ENCODE results near the gene TRAPPC13. TPM values are rescaled to one million over a fixed set of nuclear protein-coding genes. Genes with fewer than 3 reads are reported as not detected.
A peak's percentile ranks its signal among the peaks of the same experiment; 100 is the strongest.

TRAPPC13 gene
- total RNA-seq, 1 donor = 28.0 TPM

DNA sequence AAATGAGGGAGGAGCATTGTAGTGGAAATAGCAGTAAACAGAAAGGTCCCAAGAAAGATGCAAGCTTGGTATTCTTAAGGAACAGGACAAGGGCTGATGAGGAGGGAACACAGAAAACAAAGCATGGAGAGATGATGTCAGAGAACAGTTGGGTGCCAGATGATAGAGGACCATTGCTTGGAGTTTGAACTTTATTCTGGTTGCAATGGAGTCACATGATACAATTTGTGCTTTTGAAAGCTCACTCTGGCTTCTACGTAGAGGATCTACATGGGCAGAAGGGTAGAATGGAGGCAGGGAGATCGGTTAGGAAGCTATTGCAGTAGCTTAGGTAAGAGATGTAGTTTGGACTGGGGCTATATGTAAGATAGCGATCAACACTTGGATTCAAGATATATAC, 57.3 kb downstream of the TRAPPC13 start:
- DNase-seq (ENCODE audit: low read depth) = no peak
- H3K4me3 ChIP-seq (ENCODE audit: low read depth, low read length) = no peak overlapping the region
- no peak for TF ChIP-seq CTCF (IDR thresholded peaks at IDR 0.05; ENCODE audit: insufficient read depth, low read length)

DNA sequence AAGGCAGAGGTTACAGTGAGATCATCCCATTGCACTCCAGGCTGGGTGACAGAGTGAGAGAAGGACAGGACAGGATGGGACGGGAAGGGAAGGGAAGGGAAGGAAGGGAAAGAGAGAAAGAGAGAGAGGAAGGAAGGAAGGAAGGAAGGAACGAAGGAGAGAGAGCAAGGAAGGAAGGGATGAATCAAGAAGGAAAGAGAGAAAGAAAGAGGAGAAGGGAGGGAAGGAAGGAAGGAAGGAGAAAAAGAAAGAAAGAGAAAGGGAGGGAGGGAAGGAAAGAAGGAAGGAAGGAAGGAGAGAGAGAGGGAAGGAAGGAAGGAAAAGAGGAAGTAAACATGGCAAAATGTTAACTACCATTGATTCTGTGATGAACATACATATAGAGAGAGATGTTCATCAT, 68.3 kb downstream of the TRAPPC13 start:
- H3K4me3 ChIP-seq (ENCODE audit: low read depth, low read length) = no peak overlapping the region
- DNase-seq (ENCODE audit: low read depth) = no peak
- TF ChIP-seq CTCF (IDR thresholded peaks at IDR 0.05; ENCODE audit: insufficient read depth, low read length) = no peak

DNA sequence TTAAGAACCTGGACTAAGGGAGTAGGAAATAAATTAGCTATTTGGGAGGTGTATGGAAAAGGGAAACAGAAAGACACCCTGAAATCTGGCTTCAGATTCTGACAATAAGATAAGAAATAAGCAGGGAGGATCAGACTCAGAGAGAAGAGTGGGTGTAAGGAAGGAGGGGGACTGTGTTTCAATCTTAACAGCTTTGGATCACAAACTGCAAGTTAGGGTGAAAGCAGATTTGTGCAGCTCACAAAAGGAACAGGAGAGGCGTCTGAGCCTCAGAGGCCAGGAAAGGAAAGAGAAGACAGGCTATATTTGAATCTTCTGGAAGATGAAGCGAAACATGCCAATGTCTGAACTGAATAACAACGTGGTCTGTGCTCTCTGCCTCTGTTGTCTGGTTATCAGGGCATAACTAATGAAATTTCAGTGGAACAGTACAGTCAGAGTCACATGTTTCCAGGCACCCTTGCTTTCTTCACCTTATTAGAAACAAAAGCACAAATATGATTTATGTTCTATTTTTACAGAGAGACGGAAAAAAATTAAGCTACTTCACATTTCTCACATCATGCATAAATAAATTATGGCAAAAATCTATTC, 70.4 kb downstream of the TRAPPC13 start:
- TF ChIP-seq CTCF (IDR thresholded peaks at IDR 0.05; ENCODE audit: insufficient read depth, low read length) = no peak
- DNase-seq (ENCODE audit: low read depth) = no peak
- no peak overlapping the region for H3K4me3 ChIP-seq (ENCODE audit: low read depth, low read length)

- TF ChIP-seq CTCF (IDR thresholded peaks at IDR 0.05; ENCODE audit: insufficient read depth, low read length) = no peak
- H3K4me3 ChIP-seq (ENCODE audit: low read depth, low read length) = no peak overlapping the region
- DNase-seq (ENCODE audit: low read depth) = no peak
These were observed 71.1 kb downstream of the TRAPPC13 start for GRCh38 chr5:65695896-65696295.

DNA sequence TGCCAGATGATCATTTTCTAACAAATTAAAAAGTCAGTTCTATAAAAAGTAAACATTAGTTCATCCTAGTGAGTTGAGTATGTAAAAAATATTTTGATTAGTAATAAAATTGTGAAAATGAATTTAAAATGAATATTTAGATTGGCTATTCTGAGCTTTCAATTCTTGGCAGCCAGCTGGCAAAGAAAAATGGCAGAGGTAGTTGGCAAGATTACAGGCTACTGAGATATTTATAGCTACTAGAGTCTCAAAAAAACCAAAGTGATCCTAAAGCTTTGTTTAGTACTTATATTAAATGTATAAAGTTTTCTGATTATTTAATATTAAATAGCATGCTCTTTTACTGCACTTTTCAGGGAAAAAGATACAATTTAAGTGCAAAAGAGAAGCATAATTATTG, 72.1 kb downstream of the TRAPPC13 start:
- no peak overlapping the region for H3K4me3 ChIP-seq (ENCODE audit: low read depth, low read length)
- no peak for TF ChIP-seq CTCF (IDR thresholded peaks at IDR 0.05; ENCODE audit: insufficient read depth, low read length)
- DNase-seq (ENCODE audit: low read depth) = peak; percentile 51

DNA sequence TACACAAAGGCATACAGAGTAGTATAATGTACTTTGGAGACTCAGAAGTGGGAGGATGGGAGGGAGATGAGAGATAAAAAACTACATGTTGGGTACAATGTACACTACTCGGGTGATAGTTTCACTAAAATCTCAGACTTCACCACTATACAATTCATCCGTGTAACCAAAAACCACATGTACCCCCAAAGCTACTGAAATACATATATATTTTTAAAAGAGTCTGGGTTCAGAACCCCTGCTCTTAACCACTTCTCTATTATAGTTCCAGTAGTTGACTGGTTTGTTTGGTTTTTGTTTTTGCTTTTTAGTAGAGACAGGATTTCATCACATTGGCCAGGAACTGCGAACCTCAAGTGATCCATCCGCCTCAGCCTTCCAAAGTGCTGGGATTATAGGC, 74.5 kb downstream of the TRAPPC13 start:
- TF ChIP-seq CTCF (IDR thresholded peaks at IDR 0.05; ENCODE audit: insufficient read depth, low read length) = no peak
- no peak for DNase-seq (ENCODE audit: low read depth)
- H3K4me3 ChIP-seq (ENCODE audit: low read depth, low read length) = no peak overlapping the region

DNA sequence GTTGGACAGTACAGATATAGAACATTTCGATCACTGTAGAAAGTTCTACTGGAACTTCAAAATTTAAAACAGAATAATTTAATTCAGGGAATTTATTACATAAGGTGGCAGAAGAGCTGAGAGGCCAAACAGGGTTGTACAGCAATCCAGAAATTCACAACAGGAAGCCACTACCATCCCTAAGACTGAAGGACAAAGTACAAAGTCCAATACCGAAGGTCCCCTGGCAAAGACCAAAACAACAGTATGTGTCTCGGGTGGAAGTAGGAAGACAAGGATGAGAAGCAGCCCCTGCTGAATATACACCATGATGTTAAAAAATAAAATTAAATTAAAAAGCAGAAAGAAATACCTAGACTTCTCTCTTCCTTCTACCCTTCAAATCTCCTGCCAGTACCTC, 77.2 kb downstream of the TRAPPC13 start:
- TF ChIP-seq CTCF (IDR thresholded peaks at IDR 0.05; ENCODE audit: insufficient read depth, low read length) = no peak
- H3K4me3 ChIP-seq (ENCODE audit: low read depth, low read length) = no peak overlapping the region
- no peak for DNase-seq (ENCODE audit: low read depth)
